Mesenchymal stem cell (in vitro differentiated cells and primary cell): Measurements from ENCODE around the gene ZNF511.

ENCODE experiments used
- DNase-seq: peaks from one replicate; pipeline ENCODE4 v3.0.0-alpha.2; 2013
- H2AFZ ChIP-seq: one replicate; pipeline ENCODE4 v1.6.1; 2013; ENCODE audit warnings: low read depth, mild to moderate bottlenecking, control low read depth, inconsistent platforms, low read length, moderate library complexity
- H2AK5ac ChIP-seq: 2 replicates; pipeline ENCODE4 v1.6.1; 2013; ENCODE audit warnings: low read length, moderate library complexity, mild to moderate bottlenecking, inconsistent platforms; ENCODE audit not compliant: severe bottlenecking
- H2BK120ac ChIP-seq: one replicate; pipeline ENCODE4 v1.6.1; 2013; ENCODE audit warnings: low read depth, mild to moderate bottlenecking, inconsistent platforms, low read length, moderate library complexity
- H2BK12ac ChIP-seq, 2 experiments: one replicate each; pipeline ENCODE4 v1.6.1; 2013; ENCODE audit warnings: inconsistent platforms in 2 of 2, low read length in 2 of 2, mild to moderate bottlenecking in 2 of 2, moderate library complexity in 2 of 2, control low read depth in 1 of 2
- H2BK15ac ChIP-seq: one replicate; pipeline ENCODE4 v1.6.1; 2013; ENCODE audit warnings: mild to moderate bottlenecking, low read depth, inconsistent platforms; ENCODE audit not compliant: poor library complexity, severe bottlenecking
- H2BK5ac ChIP-seq: 2 replicates; pipeline ENCODE4 v1.6.1; 2013; ENCODE audit warnings: low read depth, mild to moderate bottlenecking, low read length, control low read depth, inconsistent platforms; ENCODE audit not compliant: poor library complexity, severe bottlenecking
- H3K14ac ChIP-seq, 2 experiments: one replicate each; pipeline ENCODE4 v1.6.1; 2013; ENCODE audit warnings: inconsistent platforms in 2 of 2, low read length in 2 of 2, control low read depth in 1 of 2, mild to moderate bottlenecking in 1 of 2, moderate library complexity in 1 of 2
- H3K18ac ChIP-seq, 2 experiments: one replicate each; pipeline ENCODE4 v1.6.1; 2013; ENCODE audit warnings: inconsistent platforms in 2 of 2, low read length in 2 of 2, control low read depth in 1 of 2, low read depth in 1 of 2, mild to moderate bottlenecking in 1 of 2
- H3K23ac ChIP-seq, 2 experiments: one replicate each; pipeline ENCODE4 v1.6.1; 2013; ENCODE audit warnings: inconsistent platforms in 2 of 2, low read length in 2 of 2, mild to moderate bottlenecking in 2 of 2, moderate library complexity in 2 of 2, control low read depth in 1 of 2
- H3K27ac ChIP-seq: 2 replicates; pipeline ENCODE4 v1.5.1; 2013; ENCODE audit warnings: mild to moderate bottlenecking, moderate library complexity, low read length, control low read depth, inconsistent platforms; ENCODE audit not compliant: poor library complexity, severe bottlenecking
- H3K27me3 ChIP-seq, 2 experiments: 2 replicates each; pipeline versions ENCODE4 v1.6.1 to v1.7.0; 2013; ENCODE audit warnings: low read length in 2 of 2, mild to moderate bottlenecking in 2 of 2, moderate library complexity in 2 of 2, control low read depth in 1 of 2, inconsistent platforms in 1 of 2; ENCODE audit not compliant: control insufficient read depth in 1 of 2, insufficient read depth in 1 of 2
- H3K36me3 ChIP-seq, 2 experiments: 2 replicates each; pipeline versions ENCODE4 v1.6.1 to v1.7.0; 2013; ENCODE audit warnings: low read length in 2 of 2, control low read depth in 1 of 2, inconsistent platforms in 1 of 2, low read depth in 1 of 2, mild to moderate bottlenecking in 1 of 2; ENCODE audit not compliant: insufficient read depth in 2 of 2, control insufficient read depth in 1 of 2
- H3K4ac ChIP-seq, 2 experiments: one replicate each; pipeline ENCODE4 v1.6.1; 2013; ENCODE audit warnings: inconsistent platforms in 2 of 2, low read length in 2 of 2, mild to moderate bottlenecking in 2 of 2, moderate library complexity in 2 of 2, control low read depth in 1 of 2, low read depth in 1 of 2
- H3K4me1 ChIP-seq: 2 replicates; pipeline ENCODE4 v1.6.1; 2013; ENCODE audit warnings: low read depth, low read length, control low read depth; ENCODE audit not compliant: control insufficient read depth, insufficient read depth
- H3K4me2 ChIP-seq: 2 replicates; pipeline ENCODE4 v1.6.1; 2013; ENCODE audit warnings: low read length, mild to moderate bottlenecking, inconsistent platforms; ENCODE audit not compliant: poor library complexity, severe bottlenecking
- H3K4me3 ChIP-seq, 2 experiments: 2 replicates each; pipeline versions ENCODE4 v1.5.1 to v1.7.0; 2013; ENCODE audit warnings: low read length in 2 of 2, mild to moderate bottlenecking in 2 of 2, control low read depth in 1 of 2, low read depth in 1 of 2; ENCODE audit not compliant: insufficient read depth in 1 of 2
- H3K79me1 ChIP-seq: replicated peaks from 2 replicates; pipeline ENCODE4 v1.6.1; 2013; ENCODE audit warnings: mild to moderate bottlenecking, control low read depth, low read length, inconsistent platforms; ENCODE audit not compliant: poor library complexity, severe bottlenecking
- H3K9ac ChIP-seq: 2 replicates; pipeline ENCODE4 v1.7.0; 2013; ENCODE audit warnings: mild to moderate bottlenecking, low read length, moderate library complexity
- H3K9me3 ChIP-seq: 2 replicates; pipeline ENCODE4 v1.7.0; 2013; ENCODE audit warnings: mild to moderate bottlenecking, low read length; ENCODE audit not compliant: control insufficient read depth
- H4K8ac ChIP-seq: one replicate; pipeline ENCODE4 v1.6.1; 2013; ENCODE audit warnings: inconsistent platforms, mild to moderate bottlenecking, low read length, moderate library complexity
- H4K91ac ChIP-seq: one replicate; pipeline ENCODE4 v1.6.1; 2013; ENCODE audit warnings: mild to moderate bottlenecking, low read length, inconsistent platforms
- WGBS: methylation state at CpG from one replicate; pipeline ENCODE4 v1.1.7; 2013; ENCODE audit warnings: mixed read lengths; 5-methylcytosine and 5-hydroxymethylcytosine counted together

Gene ZNF511

GRCh38 chr10:133309100-133309719 lies 496 bp downstream of the ZNF511 start:
- Histone ChIP-seq H3K4ac (peak overlapping the region; percentile 57 to 94), H2BK15ac (peak overlapping the region; percentile 96), H3K14ac (peak overlapping the region in 1 of 2 experiments; percentile 89), H3K79me1 (peaks cover 19% of the 10 kb centered on the region), H3K27ac (peak overlapping the region; percentile 67), H3K23ac (peak overlapping the region in 1 of 2 experiments; percentile 17), H4K91ac (peak overlapping the region; percentile 57), H2BK120ac (peak overlapping the region; percentile 96), H3K18ac (peak overlapping the region; percentile 85 to 90), H3K4me3 (peak overlapping the region; percentile 92 to 95), H2AFZ (no peak overlapping the region), H3K4me1 (peaks cover 26% of the 10 kb centered on the region), H3K36me3 (peaks cover 36 to 46% of the 10 kb centered on the region in 2 experiments), H4K8ac (peak overlapping the region; percentile 70), H2BK5ac (peak overlapping the region; percentile 95), H3K9me3 (no peaks in the 10 kb centered on the region), H3K9ac (peak overlapping the region; percentile 99), H3K27me3 (no peaks in the 10 kb centered on the region), H2AK5ac (no peak overlapping the region), H2BK12ac (peak overlapping the region in 1 of 2 experiments; percentile 84), H3K4me2 (peak overlapping the region; percentile 68)
- 31% methylated on average over 43 of the region's 46 CpGs for whole genome bisulfite sequencing
- DNase-seq, result peak; percentile 89

GRCh38 chr10:133309720-133310398 lies 1.1 kb downstream of the ZNF511 start:
- Histone ChIP-seq H2AFZ (no peak overlapping the region), H2AK5ac (no peak overlapping the region), H2BK15ac (no peak overlapping the region), H3K36me3 (peaks cover 36 to 50% of the 10 kb centered on the region in 2 experiments), H3K9ac (no peak overlapping the region), H3K4me1 (peaks cover 26% of the 10 kb centered on the region), H3K4me3 (no peak overlapping the region), H3K79me1 (peaks cover 19% of the 10 kb centered on the region), H2BK5ac (no peak overlapping the region), H2BK12ac (no peak overlapping the region), H3K18ac (no peak overlapping the region), H3K4ac (no peak overlapping the region), H3K14ac (no peak overlapping the region), H3K27ac (no peak overlapping the region), H3K9me3 (no peaks in the 10 kb centered on the region), H3K4me2 (no peak overlapping the region), H4K91ac (peak overlapping the region; percentile 35), H4K8ac (peak overlapping the region; percentile 7), H3K27me3 (no peaks in the 10 kb centered on the region), H2BK120ac (no peak overlapping the region), H3K23ac (no peak overlapping the region)
- 97% methylated on average over 33 of the region's 33 CpGs for WGBS
- DNase-seq, result no peak

GRCh38 chr10:133310399-133310755 lies 1.7 kb downstream of the ZNF511 start:
- Histone ChIP-seq H3K14ac (no peak overlapping the region), H2BK12ac (no peak overlapping the region), H2AK5ac (no peak overlapping the region), H3K27ac (no peak overlapping the region), H3K4me3 (no peak overlapping the region), H4K8ac (no peak overlapping the region), H3K27me3 (no peaks in the 10 kb centered on the region), H4K91ac (peak overlapping the region; percentile 18), H3K79me1 (peaks cover 19% of the 10 kb centered on the region), H3K4me1 (peaks cover 26% of the 10 kb centered on the region), H2BK15ac (no peak overlapping the region), H2BK5ac (no peak overlapping the region), H3K4me2 (no peak overlapping the region), H3K18ac (no peak overlapping the region), H3K23ac (no peak overlapping the region), H2BK120ac (no peak overlapping the region), H3K9ac (no peak overlapping the region), H3K36me3 (peaks cover 35 to 50% of the 10 kb centered on the region in 2 experiments), H3K9me3 (no peaks in the 10 kb centered on the region), H3K4ac (no peak overlapping the region), H2AFZ (no peak overlapping the region)
- WGBS, result 97% methylated on average over 16 of the region's 16 CpGs
- DNase-seq, result no peak

GRCh38 chr10:133310789-133311188 lies 2.1 kb downstream of the ZNF511 start:
- Histone ChIP-seq H2BK120ac (no peak overlapping the region), H3K4me1 (peaks cover 24% of the 10 kb centered on the region), H2AFZ (no peak overlapping the region), H2BK5ac (no peak overlapping the region), H4K91ac (no peak overlapping the region), H3K27me3 (no peaks in the 10 kb centered on the region), H3K4me2 (no peak overlapping the region), H3K27ac (no peak overlapping the region), H3K18ac (no peak overlapping the region), H3K4ac (no peak overlapping the region), H3K9me3 (no peaks in the 10 kb centered on the region), H2AK5ac (no peak overlapping the region), H3K23ac (no peak overlapping the region), H3K36me3 (peaks cover 31 to 47% of the 10 kb centered on the region in 2 experiments), H2BK15ac (no peak overlapping the region), H3K4me3 (no peak overlapping the region), H3K79me1 (peaks cover 19% of the 10 kb centered on the region), H4K8ac (no peak overlapping the region), H3K9ac (no peak overlapping the region), H2BK12ac (no peak overlapping the region), H3K14ac (no peak overlapping the region)
- DNase-seq, result no peak
- WGBS, result 98% methylated on average over 7 of the region's 8 CpGs
